H1 (cell line): ENCODE measurements around the gene POLDIP3. TPM values are rescaled to one million over a fixed set of nuclear protein-coding genes. Genes with fewer than 3 reads are reported as not detected.

ENCODE experiments used
- CHD7 ChIP-seq: fragments of 300-600 bp; sonication (generic); IDR thresholded peaks from 2 replicates; pipeline ENCODE4 v1.7.1; 2012; ENCODE audit warnings: low read length, moderate library complexity, mild to moderate bottlenecking, inconsistent platforms; ENCODE audit not compliant: insufficient replicate concordance
- EZH2 ChIP-seq: fragments of 200-600 bp; sonication (generic); IDR thresholded peaks from 2 replicates; pipeline ENCODE4 v1.7.1; 2012; ENCODE audit warnings: low read depth, mild to moderate bottlenecking, moderate library complexity, low read length, inconsistent platforms; ENCODE audit not compliant: severe bottlenecking
- MAX ChIP-seq: IDR thresholded peaks from 2 replicates; pipeline ENCODE4 v1.6.1; 2012; ENCODE audit warnings: inconsistent platforms
- polyA plus RNA-seq, 7 experiments: library from polyadenylated mRNA; depleted of rRNA in 3 of 7; stranded (reverse) in 5 of 7; unstranded in 2 of 7; fragments of >200 nt in 5 of 7; fragments of 200-250 nt in 2 of 7; gene quantifications; 1 replicate in 5 of 7; 2 replicates in 1 of 7; 4 replicates in 1 of 7; pipeline versions ENCODE4 v1.2.1 to v1.2.3, GENCODE V29; 2011 to 2013; ENCODE audit warnings: missing spikeins in 2 of 7, mixed read lengths in 2 of 7
- total RNA-seq: library from RNA; stranded (reverse); fragmentation: NEBNext Ultra II Directional; extraction: Animal tissue kit (Norgen Biotek cat#: 25700); gene quantifications from 2 replicates; pipeline ENCODE4 v1.2.1, GENCODE V29; 2021

POLDIP3 gene
- total and polyA plus RNA-seq, 2 of the 8 experiments (the other 6 are each of a cell fraction or from before 2014, with no cell fraction given) = 43.5 to 84.6 TPM

- TF ChIP-seq CHD7 (no peak), MAX (peak; percentile 85), EZH2 (peak; percentile 42)
Measured at GRCh38 chr22:42661985-42662831, 47.5 kb upstream of the POLDIP3 start (continued).
